NT2/D1 (cell line): ENCODE results near the gene TMEM92.
"Not testable (repeated sequence)": the region's sequence is repeated elsewhere in the genome, so short reads cannot be mapped to it uniquely, and the experiment has no call there.

Experiments used
- SUZ12 ChIP-seq: IDR thresholded peaks from 2 replicates; pipeline ENCODE4 v1.6.1; 2011; ENCODE audit not compliant: insufficient read length, insufficient read depth; ENCODE audit errors: extremely low read depth
- YY1 ChIP-seq: IDR thresholded peaks from 2 replicates; pipeline ENCODE4 v1.6.1; 2011; ENCODE audit not compliant: insufficient read length, insufficient read depth
- ZNF274 ChIP-seq: IDR thresholded peaks from 2 replicates; pipeline ENCODE4 v1.6.1; 2011; ENCODE audit warnings: mild to moderate bottlenecking, low read depth, low read length

DNA sequence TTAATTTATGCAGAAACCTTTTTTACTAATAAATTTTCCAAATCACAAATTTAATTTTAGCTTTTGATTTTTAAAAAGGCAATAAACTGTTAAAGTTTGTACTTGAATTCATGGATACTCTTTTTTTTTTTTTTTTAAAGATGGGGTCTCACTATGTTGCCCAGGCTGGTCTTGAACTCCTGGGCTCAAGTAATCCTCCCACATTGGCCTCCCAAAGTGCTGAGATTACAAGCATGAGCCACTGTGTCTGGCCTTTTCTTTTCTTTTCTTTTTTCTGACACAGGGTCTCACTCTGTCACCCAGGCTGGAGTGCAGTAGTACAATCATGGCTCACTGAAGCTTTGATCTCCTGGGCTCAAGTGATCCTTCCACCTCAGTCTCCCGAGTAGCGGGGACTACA is 42.4 kb downstream of the TMEM92 start:
- TF ChIP-seq ZNF274, SUZ12, YY1: not testable (repeated sequence)
